Liver (tissue), 9 donors: ENCODE data around the gene PARD6B. TPM values are rescaled to one million over a fixed set of nuclear protein-coding genes. Genes with fewer than 3 reads are reported as not detected.

Experiments used
- DNase-seq: peaks from one replicate; pipeline ENCODE4 v3.0.0-alpha.2; 2017; ENCODE audit warnings: low spot score
- H3K27ac ChIP-seq, 2 donors: one replicate each; pipeline ENCODE4 v1.7.0; 2013; ENCODE audit warnings: inconsistent platforms in 2 of 2, low read length in 2 of 2, control low read depth in 1 of 2, low read depth in 1 of 2, mild to moderate bottlenecking in 1 of 2
- H3K27me3 ChIP-seq, 4 donors: one replicate each; pipeline versions ENCODE4 v1.6.1 to v1.7.0; 2013; ENCODE audit warnings: low read length in 3 of 4, inconsistent platforms in 1 of 4, mild to moderate bottlenecking in 1 of 4, moderate library complexity in 1 of 4; ENCODE audit not compliant: control insufficient read depth in 4 of 4, insufficient read depth in 4 of 4
- H3K36me3 ChIP-seq, 4 donors: one replicate each; pipeline versions ENCODE4 v1.6.1 to v1.7.0; 2013; ENCODE audit warnings: low read length in 3 of 4, mild to moderate bottlenecking in 3 of 4, low read depth in 1 of 4, moderate library complexity in 1 of 4; ENCODE audit not compliant: control insufficient read depth in 4 of 4, insufficient read depth in 3 of 4
- H3K4me1 ChIP-seq, 4 donors: one replicate each; pipeline versions ENCODE4 v1.6.1 to v1.7.0; 2013; ENCODE audit warnings: low read length in 3 of 4, mild to moderate bottlenecking in 3 of 4, moderate library complexity in 1 of 4; ENCODE audit not compliant: control insufficient read depth in 4 of 4, insufficient read depth in 4 of 4
- H3K4me3 ChIP-seq, 3 donors: one replicate each; pipeline versions ENCODE4 v1.6.1 to v1.7.0; 2013; ENCODE audit warnings: low read length in 3 of 3, control low read depth in 1 of 3, low read depth in 1 of 3, mild to moderate bottlenecking in 1 of 3
- H3K9ac ChIP-seq, 2 donors: one replicate each; pipeline ENCODE4 v1.7.0; 2013; ENCODE audit warnings: low read length in 2 of 2, mild to moderate bottlenecking in 2 of 2, moderate library complexity in 2 of 2, control low read depth in 1 of 2, low read depth in 1 of 2
- H3K9me3 ChIP-seq, 4 donors: one replicate each; pipeline versions ENCODE4 v1.6.1 to v1.7.0; 2013; ENCODE audit warnings: low read length in 3 of 4; ENCODE audit not compliant: control insufficient read depth in 4 of 4
- ATF3 ChIP-seq: IDR thresholded peaks from 2 replicates; pipeline ENCODE4 v1.6.1; 2016; ENCODE audit warnings: antibody characterized with exemption
- CTCF ChIP-seq: fragments of 150-350 bp; IDR thresholded peaks from 2 replicates; pipeline ENCODE4 v1.5.1; 2017; ENCODE audit warnings: improper control_type of control experiment, low read depth, low read length; ENCODE audit not compliant: missing input control
- EGR1 ChIP-seq, 2 donors: IDR thresholded peaks; 2 replicates each; pipeline ENCODE4 v1.6.1; 2016 to 2018; ENCODE audit warnings: antibody characterized with exemption in 2 of 2, low read depth in 2 of 2
- FOXA1 ChIP-seq: IDR thresholded peaks from 2 replicates; pipeline ENCODE4 v1.6.1; 2016; ENCODE audit warnings: antibody characterized with exemption
- FOXA2 ChIP-seq: IDR thresholded peaks from 2 replicates; pipeline ENCODE4 v1.6.1; 2016; ENCODE audit warnings: antibody characterized with exemption
- GABPA ChIP-seq, 2 donors: IDR thresholded peaks in 1 of 2; conservative IDR thresholded peaks in 1 of 2; 2 replicates each; pipeline ENCODE4 v1.6.1; 2016; ENCODE audit warnings: antibody characterized with exemption in 2 of 2, mild to moderate bottlenecking in 1 of 2, moderate library complexity in 1 of 2
- HNF4A ChIP-seq, 2 donors: conservative IDR thresholded peaks; 2 replicates each; pipeline ENCODE4 v1.6.1; 2016; ENCODE audit warnings: antibody characterized with exemption in 2 of 2, mild to moderate bottlenecking in 2 of 2
- HNF4G ChIP-seq: IDR thresholded peaks from 2 replicates; pipeline ENCODE4 v1.6.1; 2016; ENCODE audit warnings: antibody characterized with exemption
- JUND ChIP-seq, 2 donors: IDR thresholded peaks; 2 replicates each; pipeline ENCODE4 v1.6.1; 2016; ENCODE audit warnings: antibody characterized with exemption in 2 of 2
- MAX ChIP-seq: IDR thresholded peaks from 2 replicates; pipeline ENCODE4 v1.6.1; 2016; ENCODE audit warnings: antibody characterized with exemption
- NR2F2 ChIP-seq: IDR thresholded peaks from 2 replicates; pipeline ENCODE4 v1.6.1; 2016; ENCODE audit warnings: antibody characterized with exemption
- RAD21 ChIP-seq, 2 donors: IDR thresholded peaks; 2 replicates each; pipeline ENCODE4 v1.6.1; 2016; ENCODE audit warnings: antibody characterized with exemption in 2 of 2, mild to moderate bottlenecking in 2 of 2
- RXRA ChIP-seq, 2 donors: IDR thresholded peaks; 2 replicates each; pipeline ENCODE4 v1.6.1; 2017 to 2018; ENCODE audit warnings: antibody characterized with exemption in 2 of 2, mild to moderate bottlenecking in 1 of 2
- SP1 ChIP-seq: IDR thresholded peaks from 2 replicates; pipeline ENCODE4 v1.6.1; 2018; ENCODE audit warnings: antibody characterized with exemption, mild to moderate bottlenecking
- TAF1 ChIP-seq: conservative IDR thresholded peaks from 2 replicates; pipeline ENCODE4 v1.6.1; 2016; ENCODE audit warnings: antibody characterized with exemption, mild to moderate bottlenecking
- YY1 ChIP-seq: IDR thresholded peaks from 2 replicates; pipeline ENCODE4 v1.6.1; 2016; ENCODE audit warnings: antibody characterized with exemption, mild to moderate bottlenecking
- ZBTB33 ChIP-seq: IDR thresholded peaks from 2 replicates; pipeline ENCODE4 v1.6.1; 2016; ENCODE audit warnings: antibody characterized with exemption
- WGBS: extraction: QIAGEN DNeasy Blood & Tissue Kit; methylation state at CpG from one replicate; pipeline ENCODE4 v1.1.7; 2013; 5-methylcytosine and 5-hydroxymethylcytosine counted together
- polyA plus RNA-seq, 2 donors: library from polyadenylated mRNA; stranded (reverse) in 1 of 2; unstranded in 1 of 2; fragments of 200-250 nt in 1 of 2; fragments of >200 nt in 1 of 2; fragmentation: Nextera tagmentation in 1 of 2; extraction: Ambion mirVana in 1 of 2; gene quantifications; one replicate each; pipeline versions ENCODE4 v1.2.1 to v1.2.3, GENCODE V29; 2013 to 2015
- total RNA-seq, 2 donors: library from RNA; depleted of rRNA; stranded (reverse); fragments of >200 nt; gene quantifications; one replicate each; pipeline ENCODE4 v1.2.3, GENCODE V29; 2014
- donor health status: healthy.
- donor health status: healthy.
- donor health status: healthy.
- donor health status: healthy.
- donor health status: healthy.

PARD6B gene
- total and polyA plus RNA-seq, 4 donors, result 1.2 to 8.8 (median 5.9) TPM

- Histone ChIP-seq H3K27me3 (no peaks in the 10 kb centered on the region), H3K36me3 (no peaks in the 10 kb centered on the region), H3K9me3 (no peaks in the 10 kb centered on the region), H3K27ac (no peak overlapping the region), H3K4me3 (no peak overlapping the region), H3K9ac (no peak overlapping the region), H3K4me1 (peaks cover 3 to 25% (median 20%) of the 10 kb centered on the region in 4 donors)
- no peak for DNase-seq
- WGBS, result 94% methylated on average over 7 of the region's 7 CpGs
- TF ChIP-seq MAX (no peak), HNF4G (no peak), GABPA (IDR thresholded peaks at IDR 0.05 in 1 of 2, conservative IDR thresholded peaks at IDR 0.05 in 1 of 2) (no peak), TAF1 (no peak), YY1 (no peak), CTCF (no peak), EGR1 (IDR thresholded peaks at IDR 0.05; ENCODE audit: low read depth in 2 of 2) (no peak), SP1 (no peak), RXRA (IDR thresholded peaks at IDR 0.05) (no peak)
These were observed 7.2 kb upstream of the PARD6B start for GRCh38 chr20:50724112-50724725.

- H3K4me3 ChIP-seq, result no peak overlapping the region
- no peak overlapping the region for H3K9ac ChIP-seq
- H3K27me3 ChIP-seq, result no peaks in the 10 kb centered on the region
- DNase-seq, result no peak
- peaks cover 3 to 34% (median 25%) of the 10 kb centered on the region in 4 donors for H3K4me1 ChIP-seq
- TF ChIP-seq SP1 (no peak), MAX (no peak), GABPA (IDR thresholded peaks at IDR 0.05 in 1 of 2, conservative IDR thresholded peaks at IDR 0.05 in 1 of 2) (no peak), HNF4G (no peak), JUND (IDR thresholded peaks at IDR 0.05) (no peak), HNF4A (conservative IDR thresholded peaks at IDR 0.05) (no peak), RAD21 (IDR thresholded peaks at IDR 0.05) (no peak)
- no peaks in the 10 kb centered on the region for H3K9me3 ChIP-seq
- H3K27ac ChIP-seq, result no peak overlapping the region
- 76% methylated on average over 14 of the region's 14 CpGs for WGBS
- no peaks in the 10 kb centered on the region for H3K36me3 ChIP-seq
These were observed 6.3 kb upstream of the PARD6B start for GRCh38 chr20:50724851-50725723.

GRCh38 chr20:50725724-50726005, 5.7 kb upstream of the PARD6B start:
- no peak for DNase-seq
- no peak overlapping the region for H3K9ac ChIP-seq
- TF ChIP-seq YY1, result no peak
- TF ChIP-seq SP1, result no peak
- no peak for TF ChIP-seq FOXA2
- no peak for TF ChIP-seq ATF3
- no peak for TF ChIP-seq NR2F2
- no peak for TF ChIP-seq ZBTB33
- no peak for TF ChIP-seq JUND (IDR thresholded peaks at IDR 0.05)
- TF ChIP-seq CTCF, result no peak
- TF ChIP-seq FOXA1, result no peak
- TF ChIP-seq MAX, result no peak
- no peak for TF ChIP-seq GABPA (IDR thresholded peaks at IDR 0.05 in 1 of 2, conservative IDR thresholded peaks at IDR 0.05 in 1 of 2)
- WGBS, result 95% methylated on average over 10 of the region's 10 CpGs
- no peaks in the 10 kb centered on the region for H3K9me3 ChIP-seq
- H3K4me3 ChIP-seq, result no peak overlapping the region
- peaks cover 8 to 40% (median 28%) of the 10 kb centered on the region in 4 donors for H3K4me1 ChIP-seq
- H3K27me3 ChIP-seq, result no peaks in the 10 kb centered on the region
- no peaks in the 10 kb centered on the region for H3K36me3 ChIP-seq
- H3K27ac ChIP-seq, result no peak overlapping the region
